BJ (cell line): ENCODE results near the gene HMOX1. TPM values are rescaled to one million over a fixed set of nuclear protein-coding genes. Genes with fewer than 3 reads are reported as not detected.

ENCODE experiments used
- CTCF ChIA-PET: fragments of 350-600 bp; formaldehyde crosslinking; extraction: SDS; loops from one replicate; lab custom pipeline; 2021; ENCODE audit warnings: antibody characterized with exemption, inconsistent platforms; lab: Yijun Ruan, JAX
- POLR2A ChIA-PET: fragments of 300-600 bp; sonication (Branson Sonifier 250); formaldehyde crosslinking; extraction: SDS; loops from one replicate; lab custom pipeline; 2021; ENCODE audit warnings: antibody characterized with exemption; lab: Charles Lee
- DNase-seq: peaks from one replicate; pipeline ENCODE4 v3.0.0-alpha.2; 2011; ENCODE audit warnings: low read depth
- H3K27me3 ChIP-seq: 2 replicates; pipeline ENCODE4 v1.6.0; 2011; ENCODE audit warnings: low read length; ENCODE audit not compliant: control insufficient read depth, insufficient read depth
- H3K36me3 ChIP-seq: 2 replicates; pipeline ENCODE4 v1.5.1; 2011; ENCODE audit warnings: low read length; ENCODE audit not compliant: control insufficient read depth, insufficient read depth
- H3K4me3 ChIP-seq: 2 replicates; pipeline ENCODE4 v1.5.1; 2011; ENCODE audit warnings: low read depth, mild to moderate bottlenecking, control low read depth, low read length
- CTCF ChIP-seq: IDR thresholded peaks from 2 replicates; pipeline ENCODE4 v1.5.1; 2011; ENCODE audit warnings: low read depth, mild to moderate bottlenecking, control low read depth, inconsistent platforms, low read length, moderate library complexity; ENCODE audit not compliant: insufficient read depth
- polyA plus RNA-seq: library from polyadenylated mRNA; depleted of rRNA; stranded (reverse); fragments of >200 nt; gene quantifications from 2 replicates; pipeline ENCODE4 v1.2.3, GENCODE V29; 2011

HMOX1 gene
- polyA plus RNA-seq, 1 experiment = 71.2 TPM

GRCh38 chr22:35386670-35387288 is 5.9 kb downstream of the HMOX1 start:
- H3K27me3 ChIP-seq = no peaks in the 10 kb centered on the region
- CTCF ChIA-PET = interaction anchor here (0.9 kb wide), 1 partner anchor 44 kb away, joined by 3 read pairs; no protein-coding TSS in a partner anchor
- no peak for TF ChIP-seq CTCF
- POLR2A ChIA-PET = no interaction called here
- no peak for DNase-seq
- H3K36me3 ChIP-seq = peaks cover 35% of the 10 kb centered on the region
- H3K4me3 ChIP-seq = no peak overlapping the region

- CTCF ChIA-PET = interaction anchor here (1.0 to 1.6 kb wide), 2 partner anchors 9 to 193 kb away, joined by 4 to 5 read pairs; no protein-coding TSS in a partner anchor
- POLR2A ChIA-PET = interaction anchor here (0.7 kb wide), 1 partner anchor 9 kb away, joined by 8 read pairs; no protein-coding TSS in a partner anchor
- no peak for DNase-seq
- no peak for TF ChIP-seq CTCF
- Histone ChIP-seq H3K27me3 (no peaks in the 10 kb centered on the region), H3K4me3 (no peak overlapping the region), H3K36me3 (peaks cover 41% of the 10 kb centered on the region)
Observed at GRCh38 chr22:35390933-35391332, 10.0 kb downstream of the HMOX1 start.

- POLR2A ChIA-PET = no interaction called here
- peaks cover 32% of the 10 kb centered on the region for H3K36me3 ChIP-seq
- DNase-seq = no peak
- H3K4me3 ChIP-seq = no peak overlapping the region
- no peaks in the 10 kb centered on the region for H3K27me3 ChIP-seq
- no peak for TF ChIP-seq CTCF
- CTCF ChIA-PET = interaction anchor here (1.0 kb wide), 1 partner anchor 34 kb away, joined by 3 read pairs; no protein-coding TSS in a partner anchor
Observed at GRCh38 chr22:35392357-35392756, 11.5 kb downstream of the HMOX1 start.

- Histone ChIP-seq H3K36me3 (peaks cover 28% of the 10 kb centered on the region), H3K4me3 (no peak overlapping the region), H3K27me3 (no peaks in the 10 kb centered on the region)
- POLR2A ChIA-PET = no interaction called here
- no peak for TF ChIP-seq CTCF
- no peak for DNase-seq
- CTCF ChIA-PET = interaction anchor here (1.0 to 1.1 kb wide), 3 partner anchors 8 to 33 kb away, joined by 3 to 6 read pairs (median 3); partner anchors contain the start of gene HMOX1
Observed at GRCh38 chr22:35393116-35394010, 12.5 kb downstream of the HMOX1 start.

- ChIA-PET POLR2A (no interaction called here), CTCF (interaction anchor here (1.0 to 1.1 kb wide), 2 partner anchors 8 to 13 kb away, joined by 3 to 6 read pairs; partner anchors contain the start of gene HMOX1)
- TF ChIP-seq CTCF = no peak
- Histone ChIP-seq H3K36me3 (peaks cover 26% of the 10 kb centered on the region), H3K27me3 (no peaks in the 10 kb centered on the region), H3K4me3 (no peak overlapping the region)
- no peak for DNase-seq
Observed at GRCh38 chr22:35394011-35394312, 13.1 kb downstream of the HMOX1 start.
